Skin epidermis (tissue), 12 donors: ENCODE data around the gene MYL12B.

Experiments used
- H3K27ac ChIP-seq, 21 experiments: fragments of 200-600 bp; sonication (generic) in 11 of 21; one replicate each; pipeline ENCODE4 v1.5.0; 2020; ENCODE audit warnings: mild to moderate bottlenecking in 3 of 21, inconsistent platforms in 2 of 21, moderate library complexity in 2 of 21
- H3K4me3 ChIP-seq, 7 experiments: fragments of 200-600 bp; sonication (generic) in 2 of 7; one replicate each; pipeline ENCODE4 v1.5.0; 2020; ENCODE audit warnings: inconsistent platforms in 2 of 7, mild to moderate bottlenecking in 2 of 7, moderate library complexity in 1 of 7

The MYL12B gene

DNA sequence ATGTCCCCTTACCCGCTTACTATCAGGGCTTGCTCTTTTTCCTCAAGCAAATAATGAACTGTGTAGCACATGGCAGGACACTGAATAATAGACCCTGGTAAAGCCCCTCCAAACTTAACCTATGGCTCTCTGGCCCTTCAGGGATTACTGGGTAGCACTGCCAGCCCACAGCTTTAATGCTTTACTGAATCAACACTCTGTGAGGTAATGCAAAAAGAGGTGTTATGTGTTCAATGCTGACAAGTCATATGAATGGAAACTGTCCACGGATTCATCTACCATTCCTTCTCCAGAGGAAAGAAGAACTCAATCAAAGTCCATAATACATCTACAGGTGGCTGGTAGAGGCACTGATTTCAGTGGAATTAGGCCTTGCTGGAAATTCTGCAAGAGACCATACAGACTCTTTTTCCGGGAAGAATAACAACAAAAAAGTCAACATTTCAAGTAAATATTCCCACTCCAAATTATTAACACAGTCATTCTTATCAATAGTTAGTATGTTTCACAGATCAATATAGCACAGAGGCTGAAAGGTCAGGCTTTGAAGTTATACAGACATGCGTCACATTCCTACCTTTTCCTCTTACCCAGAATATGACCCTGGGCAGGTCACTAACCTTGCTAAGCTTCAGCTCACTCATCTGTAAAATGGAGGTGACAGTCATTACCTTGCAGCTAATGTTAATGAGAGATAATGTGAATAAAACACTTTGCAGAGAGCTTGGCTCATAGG lies 28.3 kb upstream of the MYL12B start:
- no peak overlapping the region for H3K27ac ChIP-seq
- H3K4me3 ChIP-seq, result no peak overlapping the region

DNA sequence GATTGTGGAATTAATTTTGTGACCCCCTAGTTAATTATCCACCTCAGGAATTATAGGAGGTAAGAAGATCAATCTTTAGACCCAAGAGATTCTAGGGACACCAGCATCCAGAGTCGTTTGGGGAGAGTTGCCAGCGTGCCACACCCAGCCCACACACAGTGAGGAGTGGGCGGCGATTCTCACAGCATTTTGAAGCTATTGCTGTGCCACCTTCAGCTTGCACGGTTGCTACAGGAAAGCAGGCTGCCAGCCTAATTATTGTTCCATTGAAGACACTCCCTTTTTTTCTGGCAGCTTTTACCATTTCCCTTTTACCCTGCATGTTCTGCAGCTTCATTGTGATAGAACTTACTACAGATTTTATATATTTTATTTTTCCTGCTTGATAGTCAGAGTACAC lies 27.5 kb upstream of the MYL12B start:
- Histone ChIP-seq H3K4me3 (no peak overlapping the region), H3K27ac (no peak overlapping the region)

DNA sequence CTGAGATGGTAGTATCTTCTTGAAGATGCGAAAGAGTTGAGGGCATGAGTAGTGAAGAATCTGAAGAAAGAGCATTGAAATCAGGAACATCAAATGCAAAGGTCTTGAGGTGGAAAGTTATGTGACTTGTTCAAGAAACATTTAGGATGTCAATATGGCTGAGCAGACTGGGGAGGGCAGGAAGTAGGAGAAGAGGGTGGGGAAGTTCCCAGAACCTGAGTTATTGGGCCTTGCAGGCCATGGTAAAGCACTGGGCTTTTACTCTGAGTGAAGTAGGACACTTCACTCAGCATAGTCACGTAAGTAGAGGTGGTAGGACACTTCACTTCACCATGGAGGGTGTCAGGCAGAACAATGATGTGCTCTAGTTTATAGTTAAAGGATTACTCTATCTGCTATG lies 26.1 kb upstream of the MYL12B start:
- H3K4me3 ChIP-seq, result no peak overlapping the region
- no peak overlapping the region for H3K27ac ChIP-seq

DNA sequence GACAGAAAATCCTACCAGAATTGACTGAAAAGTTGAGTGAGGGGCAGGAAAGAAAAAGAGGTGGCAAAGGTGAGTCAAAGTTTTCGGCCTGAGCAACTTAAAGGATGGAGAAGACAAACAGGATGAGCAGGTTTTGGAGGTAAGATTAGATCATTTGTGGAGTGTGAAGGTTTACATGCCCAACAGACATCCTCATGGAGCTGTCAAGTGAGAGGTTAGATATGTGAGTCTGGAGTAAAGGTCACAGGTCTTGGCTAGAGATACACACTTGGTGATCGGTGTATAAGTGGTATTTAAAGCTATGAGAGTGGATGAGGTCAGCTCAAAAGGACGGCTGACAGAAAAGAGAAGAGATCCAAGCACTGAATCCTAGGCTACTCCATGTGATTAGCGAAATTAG lies 25.5 kb upstream of the MYL12B start:
- Histone ChIP-seq H3K27ac (no peak overlapping the region), H3K4me3 (no peak overlapping the region)

DNA sequence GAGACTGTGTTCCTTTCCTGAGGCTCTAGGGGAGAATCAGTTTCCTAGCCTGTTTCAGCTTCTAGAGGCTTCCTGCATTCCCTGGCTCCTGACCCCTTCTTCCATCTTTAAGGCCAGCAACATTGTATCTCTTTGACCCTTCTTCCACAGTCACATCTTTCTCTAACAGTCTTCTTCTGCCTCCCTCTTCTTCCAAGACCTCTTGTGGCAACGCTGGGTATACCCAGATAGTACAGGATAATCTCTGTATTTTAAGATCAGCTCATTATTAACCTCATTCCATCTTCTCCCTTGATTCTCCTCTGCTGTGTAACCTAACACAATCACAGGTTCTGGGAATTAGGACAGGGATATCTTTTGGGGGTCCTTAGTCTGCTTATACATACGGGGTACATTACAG lies 23.2 kb upstream of the MYL12B start:
- H3K4me3 ChIP-seq, result no peak overlapping the region
- H3K27ac ChIP-seq, result no peak overlapping the region

DNA sequence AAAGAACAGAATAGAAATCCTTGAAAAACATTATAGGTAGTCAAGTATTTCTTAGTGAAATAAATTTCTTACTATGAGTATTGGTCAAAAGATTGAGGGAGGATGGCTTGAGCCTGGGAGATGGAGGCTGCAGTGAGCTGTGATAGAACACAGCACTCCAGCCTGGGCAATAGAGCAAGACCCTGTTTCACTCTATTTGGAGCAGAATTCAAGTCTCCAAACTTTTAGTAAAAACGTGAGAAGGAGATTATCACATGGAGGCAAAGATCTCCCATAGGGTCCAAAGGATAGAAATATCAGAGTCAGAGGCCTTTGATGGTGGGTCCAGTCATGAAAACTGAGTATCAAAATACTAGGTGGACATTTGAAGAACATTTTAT lies 16.8 kb upstream of the MYL12B start:
- Histone ChIP-seq H3K27ac (peak overlapping the region in 4 of 21 experiments; percentile 95 to 100 (median 98)), H3K4me3 (peak overlapping the region in 1 of 7 experiments; percentile 94)

DNA sequence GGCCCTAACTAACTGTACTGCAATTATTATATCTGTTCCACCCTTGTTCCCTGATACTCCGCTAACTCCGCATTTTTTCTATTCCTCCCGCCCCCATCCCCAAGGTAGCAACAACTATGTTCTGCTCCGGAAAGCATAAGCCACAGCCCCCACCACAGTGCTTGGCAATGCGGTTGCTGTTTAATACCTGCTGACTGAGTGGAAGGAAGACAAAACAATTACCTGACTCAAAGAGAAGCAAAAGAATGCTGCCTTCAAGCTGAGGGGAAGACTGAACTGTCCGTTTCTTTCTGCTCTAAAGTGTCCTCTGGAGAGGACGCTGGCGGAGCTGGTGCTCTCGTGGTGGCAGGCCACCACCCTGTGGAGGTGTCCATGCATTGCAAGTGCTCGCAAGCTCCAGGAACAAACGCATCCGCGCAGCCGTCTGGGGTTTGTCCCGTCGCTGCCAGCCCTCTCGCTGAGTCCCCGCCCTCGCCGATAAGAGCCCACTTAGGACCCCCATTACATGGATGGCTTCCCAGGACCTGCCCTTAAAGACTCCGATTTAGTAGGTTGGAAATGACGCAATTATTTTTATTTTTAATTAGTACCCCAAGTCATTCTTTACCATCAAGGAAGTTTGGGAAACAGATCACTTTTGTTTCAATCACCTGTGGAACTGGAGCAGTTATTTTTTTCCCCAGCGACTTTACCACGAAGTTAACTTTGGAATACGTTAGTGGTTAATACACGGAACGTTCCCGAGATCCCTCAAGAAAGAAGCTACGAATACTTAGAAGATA lies 15.9 kb upstream of the MYL12B start:
- peak overlapping the region; percentile 37 to 100 (median 98) for H3K27ac ChIP-seq
- peak overlapping the region; percentile 64 to 99 (median 90) for H3K4me3 ChIP-seq

DNA sequence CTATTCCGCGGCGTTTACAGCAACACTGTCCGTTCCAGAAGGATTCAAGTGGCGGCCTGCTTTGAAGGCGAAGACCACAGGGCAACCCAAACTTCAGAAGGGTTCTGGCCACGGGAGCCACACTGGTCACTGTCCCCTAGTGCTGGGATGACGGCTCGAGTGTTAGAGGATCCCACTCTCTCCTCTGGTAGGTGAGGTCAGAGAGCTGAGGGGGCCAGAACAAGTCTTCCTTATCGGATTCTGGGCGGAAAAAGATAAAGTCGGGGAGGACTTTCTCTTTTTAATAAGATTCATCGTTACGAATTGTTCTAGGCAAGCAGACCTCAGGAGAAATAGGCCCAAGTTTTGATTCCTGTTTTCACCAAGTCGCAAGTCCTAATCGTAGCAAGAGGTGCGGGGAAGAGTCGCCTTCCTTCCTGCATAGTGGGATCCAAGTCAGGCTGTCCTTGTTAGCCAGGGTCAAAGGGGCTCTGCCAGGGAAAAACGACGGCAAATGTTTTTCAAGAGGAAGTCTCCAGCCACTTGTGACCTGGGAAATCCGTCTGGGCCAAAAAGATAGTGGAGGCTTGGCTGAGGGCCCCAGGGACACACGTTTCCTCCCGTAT lies 15.2 kb upstream of the MYL12B start:
- peak overlapping the region; percentile 37 to 100 (median 98) for H3K27ac ChIP-seq
- H3K4me3 ChIP-seq, result peak overlapping the region; percentile 64 to 99 (median 90)

DNA sequence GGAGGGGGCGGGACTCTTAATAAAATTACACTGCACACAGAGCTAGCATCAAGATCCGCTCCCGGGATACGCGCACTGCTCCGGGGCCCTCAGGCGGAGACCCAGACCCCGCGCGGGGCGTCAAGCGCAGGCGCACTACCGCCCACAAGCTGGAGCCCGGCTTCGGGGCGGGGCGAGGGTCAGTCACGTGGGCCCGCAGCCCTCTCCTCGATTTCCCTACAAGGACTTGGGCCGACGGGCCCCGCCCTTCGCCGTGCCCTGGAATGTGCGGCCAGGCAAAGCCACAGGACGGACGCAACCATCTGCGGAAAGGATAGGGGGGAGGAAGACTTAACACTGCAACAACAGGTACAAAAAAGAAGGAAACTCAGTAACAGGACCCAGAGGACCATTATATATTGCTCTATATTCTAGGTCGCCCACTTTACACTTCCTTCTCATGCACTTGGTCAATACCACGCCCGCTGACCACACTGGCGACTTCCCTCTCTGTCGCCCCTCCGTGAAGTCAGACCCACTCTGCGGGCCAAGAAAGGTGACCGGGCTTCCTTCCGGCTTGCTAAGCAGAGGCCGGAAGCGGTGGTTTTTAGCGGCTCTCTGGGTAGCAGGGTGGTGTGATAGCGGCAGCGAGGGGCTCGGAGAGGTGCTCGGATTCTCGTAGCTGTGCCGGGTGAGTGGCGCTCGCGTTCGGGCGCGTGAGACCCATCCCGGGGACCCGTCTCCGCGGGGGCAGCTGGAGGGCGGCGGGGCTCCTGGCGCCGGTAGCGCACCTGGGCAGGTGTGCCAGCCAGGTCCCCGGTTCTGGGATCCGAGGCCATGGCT lies 14.5 kb upstream of the MYL12B start, which contains the start of gene MYL12A:
Gene MYL12A (plus strand): TSS at position 562 of the 822 bp plus-strand sequence. CDS start 5,447 bp downstream, outside the sequence.
- Histone ChIP-seq H3K4me3 (peak within 1 kb of the TSS; percentile 64 to 99 (median 90)), H3K27ac (peak within 1 kb of the TSS; percentile 93 to 100 (median 98))

DNA sequence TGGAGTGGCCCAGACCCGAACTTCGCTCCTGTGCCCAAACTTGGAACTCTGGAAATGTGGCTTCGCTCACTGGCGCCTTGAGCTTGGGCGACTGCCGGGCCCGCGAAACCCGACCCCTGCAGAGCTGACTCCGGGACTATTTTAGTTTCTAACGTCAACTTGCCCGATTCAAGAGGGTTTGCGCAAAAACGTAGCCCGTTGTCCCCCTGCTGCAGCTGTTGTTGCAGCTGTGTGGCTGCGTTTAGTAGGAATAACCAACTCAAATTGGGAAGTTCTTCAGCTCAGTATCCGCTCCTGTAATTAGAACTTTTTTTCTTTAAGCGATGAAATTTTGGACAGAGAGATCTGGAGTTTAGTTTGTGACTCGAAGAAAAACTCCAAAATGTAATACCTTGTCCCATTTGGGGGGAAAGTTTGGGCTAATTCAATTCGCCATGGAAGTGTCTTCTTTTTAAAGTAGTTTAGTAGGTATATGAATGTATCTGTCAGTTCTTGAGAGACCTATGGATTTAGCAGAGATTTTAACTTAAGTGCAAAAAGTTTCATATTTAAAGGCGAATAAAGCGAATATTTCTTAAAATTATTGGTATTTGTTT lies 13.8 kb upstream of the MYL12B start:
- H3K4me3 ChIP-seq, result peak overlapping the region; percentile 64 to 99 (median 90)
- peak overlapping the region; percentile 93 to 100 (median 98) for H3K27ac ChIP-seq

DNA sequence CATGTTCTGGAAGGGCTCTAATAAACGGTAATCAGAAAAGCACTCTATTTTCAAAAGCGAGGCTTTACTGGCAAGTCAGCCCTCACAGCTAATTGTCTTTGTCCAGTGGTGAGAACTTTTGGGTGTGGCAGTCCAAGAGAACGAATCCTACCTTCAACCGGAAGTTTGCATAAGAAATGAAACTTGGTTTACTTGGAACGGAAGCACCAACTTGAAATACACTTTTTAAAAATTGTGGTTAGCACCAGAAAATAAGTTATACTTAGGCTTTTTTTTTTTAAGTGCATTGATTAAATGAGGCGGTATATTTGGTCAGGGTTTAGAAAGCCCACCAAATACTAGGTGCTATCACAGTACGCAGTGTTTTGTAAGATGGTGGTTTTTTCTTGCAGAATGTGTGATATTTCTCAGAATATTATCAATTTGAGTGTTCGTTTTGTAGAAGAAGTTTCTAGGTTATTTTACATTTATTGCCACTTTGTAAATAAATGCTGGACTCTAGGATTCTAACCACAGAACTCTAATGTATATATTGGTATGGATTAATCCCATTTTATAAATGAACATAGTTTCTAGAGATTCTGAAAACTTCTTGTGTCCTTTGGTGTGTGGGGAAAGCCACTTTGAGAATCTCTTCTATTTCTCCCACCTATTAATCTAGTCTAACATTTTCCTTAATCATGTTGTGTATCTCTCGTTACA lies 13.1 kb upstream of the MYL12B start:
- Histone ChIP-seq H3K4me3 (peak overlapping the region; percentile 64 to 99 (median 90)), H3K27ac (peak overlapping the region in 20 of 21 experiments; percentile 93 to 100 (median 98))

DNA sequence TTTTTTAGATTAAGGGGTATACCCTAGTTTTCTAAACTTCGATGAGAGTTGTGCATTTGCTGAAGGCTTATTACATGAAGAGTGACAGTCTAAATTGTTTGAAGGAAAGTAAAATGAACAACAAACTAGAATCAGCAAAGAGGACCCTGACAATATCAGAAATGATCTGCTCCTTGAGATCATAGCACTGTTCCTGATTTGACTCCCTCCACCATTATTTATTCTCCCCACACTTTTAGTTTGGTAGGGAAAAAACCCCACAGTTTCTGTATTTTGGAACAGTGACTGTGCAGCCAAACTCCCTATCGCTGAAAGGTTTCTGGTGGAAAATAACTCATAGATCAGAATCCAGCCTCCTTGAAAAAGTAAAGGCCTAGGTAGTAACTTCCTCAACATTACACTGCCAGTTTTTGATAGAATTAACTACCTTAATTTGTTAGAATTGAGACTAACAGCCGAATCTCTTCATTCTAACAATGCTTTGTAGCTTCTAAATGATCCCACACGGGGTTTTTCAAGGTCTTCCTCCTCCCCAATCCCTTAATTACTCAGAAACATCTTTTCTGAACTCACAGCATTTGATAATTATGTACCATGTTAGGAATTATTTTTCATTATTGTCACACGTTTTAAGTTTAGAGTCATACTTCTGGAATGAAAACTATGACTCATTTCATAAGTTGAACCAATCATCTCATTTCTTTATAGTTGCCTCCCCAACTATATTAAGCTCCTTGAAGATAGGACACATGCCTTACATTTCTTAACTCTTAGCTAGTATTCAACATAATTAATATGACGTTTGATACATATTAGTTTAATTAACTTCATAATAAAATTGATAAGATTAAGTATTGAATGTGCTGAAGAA lies 11.5 kb upstream of the MYL12B start:
- peak overlapping the region in 2 of 7 experiments; percentile 94 to 99 for H3K4me3 ChIP-seq
- peak overlapping the region in 12 of 21 experiments; percentile 5 to 100 (median 56) for H3K27ac ChIP-seq

DNA sequence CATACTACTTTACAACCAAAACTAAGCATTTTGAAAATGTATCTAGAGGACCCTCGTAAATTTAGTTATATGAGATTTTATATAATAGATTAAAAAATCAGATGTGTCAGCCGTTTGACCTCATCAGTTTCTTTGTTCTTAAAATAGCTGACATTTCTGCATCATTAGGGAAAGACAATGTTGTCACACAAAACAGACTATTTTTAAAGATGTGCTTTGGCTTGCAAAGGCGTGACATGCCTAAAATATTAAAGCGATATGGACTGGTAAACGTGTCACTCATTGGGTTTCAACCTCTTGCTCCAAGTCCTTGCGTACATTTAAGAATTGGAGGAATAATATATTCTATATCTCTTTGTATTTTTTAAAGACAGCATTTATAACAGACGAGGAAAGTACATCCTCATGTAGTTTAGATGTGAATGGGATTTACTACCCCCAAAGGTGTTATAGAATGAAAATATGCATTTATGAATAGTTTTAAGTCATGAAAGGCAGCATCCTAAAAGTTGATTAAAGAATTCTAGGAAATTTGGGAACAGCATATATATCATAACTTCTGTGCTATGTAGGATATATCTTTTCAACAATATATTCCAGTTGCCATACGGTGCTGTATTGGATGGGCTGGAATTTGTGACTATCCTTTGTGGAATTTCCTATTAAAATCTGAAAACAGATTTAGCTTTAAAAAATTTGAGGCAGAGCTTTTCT lies 10.5 kb upstream of the MYL12B start:
- H3K27ac ChIP-seq, result peak overlapping the region in 5 of 21 experiments; percentile 33 to 58 (median 52)
- no peak overlapping the region for H3K4me3 ChIP-seq

DNA sequence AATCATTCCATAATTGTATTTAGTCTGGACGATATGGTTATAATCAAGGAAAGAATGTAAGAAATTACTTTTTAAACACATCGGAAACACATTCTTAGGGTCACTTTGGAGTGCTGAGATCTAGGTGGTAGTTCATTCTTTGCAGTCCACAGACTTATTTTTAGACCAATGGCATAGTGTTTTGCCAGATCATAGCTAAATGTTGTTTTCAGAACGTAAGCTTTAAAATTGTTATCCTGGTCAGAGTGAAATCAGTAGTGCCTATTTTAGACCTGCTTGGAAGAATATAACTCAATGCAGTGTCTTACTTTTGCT lies 10.0 kb upstream of the MYL12B start:
- H3K4me3 ChIP-seq, result no peak overlapping the region
- H3K27ac ChIP-seq, result peak overlapping the region in 3 of 21 experiments; percentile 33 to 52 (median 42)

DNA sequence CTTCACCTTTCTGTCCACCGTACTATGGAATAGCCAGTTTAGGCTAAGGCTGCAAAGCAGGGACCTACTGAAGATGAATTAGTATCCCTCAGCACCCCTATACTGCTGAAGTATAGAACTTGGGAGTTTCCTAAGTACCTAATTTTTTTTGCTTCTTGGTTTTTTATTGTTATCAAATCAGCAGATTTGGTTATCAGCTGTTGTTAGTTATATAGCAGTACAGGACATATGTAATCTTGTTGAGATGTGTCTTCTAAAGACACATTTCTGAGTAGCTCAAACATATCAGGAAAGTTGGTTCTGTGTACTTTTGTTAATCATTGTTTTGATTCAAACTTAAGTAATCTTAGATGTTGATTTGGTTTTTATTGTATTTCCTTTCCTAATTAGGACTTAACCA lies 9.1 kb upstream of the MYL12B start:
- Histone ChIP-seq H3K27ac (peak overlapping the region in 1 of 21 experiments; percentile 23), H3K4me3 (no peak overlapping the region)

DNA sequence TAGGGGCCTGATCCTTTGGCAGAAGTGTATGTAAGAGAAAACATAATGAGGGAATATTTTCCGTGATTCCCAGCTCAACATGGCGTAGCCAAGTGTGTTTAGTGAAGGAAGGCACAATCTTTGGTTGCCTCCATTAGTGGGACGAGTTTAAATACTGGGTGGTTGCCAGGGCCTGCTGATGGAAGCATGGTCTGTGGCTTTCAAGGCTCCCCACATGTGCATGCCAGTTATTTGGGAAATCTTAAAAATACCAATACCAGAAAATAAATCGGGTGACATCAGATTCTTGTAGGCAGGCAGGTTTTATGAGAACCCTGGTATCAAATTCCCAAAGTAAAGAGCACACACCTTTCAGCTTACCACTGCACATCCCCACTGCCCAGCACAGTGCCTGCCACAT lies 7.2 kb upstream of the MYL12B start:
- peak overlapping the region in 1 of 21 experiments; percentile 12 for H3K27ac ChIP-seq

DNA sequence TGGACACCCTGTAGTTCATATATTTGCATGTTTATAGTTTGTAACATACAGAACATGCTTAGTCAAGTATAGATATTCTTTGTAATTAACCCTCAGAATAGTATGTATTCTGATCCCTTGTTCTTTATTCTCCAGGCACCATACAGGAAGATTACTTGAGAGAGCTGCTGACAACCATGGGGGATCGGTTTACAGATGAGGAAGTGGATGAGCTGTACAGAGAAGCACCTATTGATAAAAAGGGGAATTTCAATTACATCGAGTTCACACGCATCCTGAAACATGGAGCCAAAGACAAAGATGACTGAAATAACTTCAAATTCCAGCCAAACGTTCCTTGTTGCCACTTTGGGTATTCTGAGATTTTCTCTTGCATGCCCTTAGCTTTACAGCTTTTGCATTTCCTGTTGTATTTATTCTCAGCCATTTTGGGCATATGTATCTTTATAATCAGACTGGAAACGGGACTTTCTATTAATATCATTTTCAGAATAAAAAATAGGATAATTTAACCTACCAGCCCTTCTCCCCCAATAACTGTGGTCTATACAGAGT lies 6.2 kb upstream of the MYL12B start:
- H3K27ac ChIP-seq, result peak overlapping the region in 1 of 21 experiments; percentile 12
- H3K4me3 ChIP-seq, result no peak overlapping the region

More for the DNA sequence above, 7.2 kb upstream of the MYL12B start:
- no peak overlapping the region for H3K4me3 ChIP-seq
